DMS153 treated with DMSO at 0.1 percent for 48 hours (cell line): ENCODE measurements around the gene S100P.
"Not testable (repeated sequence)": the region's sequence is repeated elsewhere in the genome, so short reads cannot be mapped to it uniquely, and the experiment has no call there.

Source experiments
- DNase-seq: peaks from one replicate; lab custom pipeline; 2025; ENCODE audit not compliant: unreplicated experiment; lab: John Stamatoyannopoulos, UW

S100P gene

GRCh38 chr4:6720202-6720699 is 26.6 kb downstream of the S100P start:
- DNase-seq, result peak; percentile 1

- no peak for DNase-seq
Observed at GRCh38 chr4:6721121-6721520, 27.4 kb downstream of the S100P start.

- DNase-seq, result no peak
Observed at GRCh38 chr4:6722891-6723290, 29.2 kb downstream of the S100P start.

GRCh38 chr4:6723851-6724250 is 30.2 kb downstream of the S100P start:
- no peak for DNase-seq

GRCh38 chr4:6724421-6725111 is 30.9 kb downstream of the S100P start:
- no peak for DNase-seq

GRCh38 chr4:6725427-6725961 is 31.8 kb downstream of the S100P start:
- DNase-seq, result not testable (repeated sequence)

GRCh38 chr4:6727081-6727942 is 33.6 kb downstream of the S100P start:
- no peak for DNase-seq

- DNase-seq, result no peak
Observed at GRCh38 chr4:6727943-6728250, 34.2 kb downstream of the S100P start.

- DNase-seq, result no peak
Observed at GRCh38 chr4:6728320-6729029, 34.8 kb downstream of the S100P start.

- DNase-seq, result no peak
Observed at GRCh38 chr4:6730603-6731317, 37.1 kb downstream of the S100P start.

- DNase-seq, result no peak
Observed at GRCh38 chr4:6731318-6731675, 37.6 kb downstream of the S100P start.

GRCh38 chr4:6731780-6732179 is 38.1 kb downstream of the S100P start:
- no peak for DNase-seq

GRCh38 chr4:6732441-6733357 is 39.0 kb downstream of the S100P start:
- no peak for DNase-seq

- no peak for DNase-seq
Observed at GRCh38 chr4:6733358-6734164, 39.9 kb downstream of the S100P start.

GRCh38 chr4:6734165-6734786 is 40.6 kb downstream of the S100P start:
- DNase-seq, result no peak

- no peak for DNase-seq
Observed at GRCh38 chr4:6739920-6740319, 46.2 kb downstream of the S100P start.

- DNase-seq, result no peak
Observed at GRCh38 chr4:6740347-6740746, 46.7 kb downstream of the S100P start.

- no peak for DNase-seq
Observed at GRCh38 chr4:6742507-6742906, 48.8 kb downstream of the S100P start.

GRCh38 chr4:6742989-6743388 is 49.3 kb downstream of the S100P start:
- no peak for DNase-seq
